PC-9 (cell line): ENCODE data around the gene RGS11.

Source experiments
- CTCF ChIP-seq: fragments of 200-600 bp; sonication (generic); conservative IDR thresholded peaks from 2 replicates; pipeline ENCODE4 v1.6.1; 2017; ENCODE audit warnings: mixed run types, antibody characterized with exemption, mild to moderate bottlenecking, moderate library complexity
- EZH2 ChIP-seq: fragments of 200-600 bp; sonication (generic); IDR thresholded peaks from 2 replicates; pipeline ENCODE4 v1.8.0; 2017; ENCODE audit warnings: antibody characterized with exemption, low read depth

DNA sequence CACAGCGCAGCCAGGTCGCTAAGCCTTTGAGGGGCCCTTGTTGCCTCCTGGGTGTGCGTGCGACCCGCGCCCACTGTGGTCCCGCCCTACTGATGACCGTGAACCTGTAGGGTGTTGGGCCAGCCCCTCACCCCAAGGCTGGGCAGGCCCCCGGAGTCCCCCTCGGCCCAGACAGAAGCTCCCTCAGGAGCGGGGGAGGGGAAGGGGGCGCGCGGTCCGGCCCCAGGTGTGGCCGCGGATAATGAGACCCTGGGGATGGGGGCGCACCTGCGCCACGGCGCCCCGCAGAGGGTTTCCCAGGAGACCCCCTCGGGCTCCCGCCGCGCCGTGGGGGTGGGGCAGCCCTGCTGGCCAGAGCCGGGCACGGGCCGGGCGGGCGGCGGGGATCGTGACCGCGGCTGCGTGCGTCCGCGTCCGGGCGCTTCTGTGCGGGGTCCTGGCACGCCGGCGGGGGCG lies 4.3 kb upstream of the RGS11 start:
- TF ChIP-seq CTCF = no peak
- no peak for TF ChIP-seq EZH2
